CD4-positive, CD25-positive, alpha-beta regulatory T cell (primary cell): ENCODE data around the gene FAM13B. TPM values are rescaled to one million over a fixed set of nuclear protein-coding genes. Genes with fewer than 3 reads are reported as not detected.
"Not testable (repeated sequence)": the region's sequence is repeated elsewhere in the genome, so short reads cannot be mapped to it uniquely, and the experiment has no call there.

Experiments
- ATAC-seq, 2 donors: fragments of 150-1000 bp; cut with Tn5 transposase; one replicate each; pipeline ENCODE4 v1.10.0; 2021; ENCODE audit warnings: low read depth in 2 of 2, moderate number of reproducible peaks in 2 of 2, moderate library complexity in 1 of 2
- DNase-seq, 3 donors: peaks; one replicate each; pipeline versions ENCODE4 v3.0.0 to v3.0.0-alpha.2; 2012 to 2022; ENCODE audit warnings: mixed read lengths in 1 of 3
- H3K27ac ChIP-seq: one replicate; pipeline ENCODE4 v1.7.0; 2013; ENCODE audit warnings: mild to moderate bottlenecking, low read length; ENCODE audit not compliant: insufficient read depth, poor library complexity, severe bottlenecking
- H3K27me3 ChIP-seq: one replicate; pipeline ENCODE4 v1.7.0; 2013; ENCODE audit warnings: low read length; ENCODE audit not compliant: control insufficient read depth, insufficient read depth
- H3K36me3 ChIP-seq: one replicate; pipeline ENCODE4 v1.7.0; 2013; ENCODE audit warnings: mild to moderate bottlenecking, low read length, moderate library complexity; ENCODE audit not compliant: control insufficient read depth, insufficient read depth
- H3K4me1 ChIP-seq: 2 replicates; pipeline ENCODE4 v1.7.0; 2013; ENCODE audit warnings: mild to moderate bottlenecking, low read length; ENCODE audit not compliant: insufficient read depth, control insufficient read depth, poor library complexity, severe bottlenecking
- H3K4me3 ChIP-seq: one replicate; pipeline ENCODE4 v1.7.0; 2013; ENCODE audit warnings: low read depth, mild to moderate bottlenecking, low read length, moderate library complexity
- H3K9me3 ChIP-seq, 2 experiments: 1 replicate in 1 of 2; 2 replicates in 1 of 2; pipeline ENCODE4 v1.7.0; 2013; ENCODE audit warnings: low read length in 2 of 2, mild to moderate bottlenecking in 1 of 2, moderate library complexity in 1 of 2; ENCODE audit not compliant: control insufficient read depth in 2 of 2
- H3K27ac Mint-ChIP-seq, 3 donors: one replicate each; pipeline ENCODE4 v1.8.0; 2020 to 2022; ENCODE audit warnings: mild to moderate bottlenecking in 3 of 3, mixed read lengths in 3 of 3, moderate library complexity in 2 of 3
- H3K27me3 Mint-ChIP-seq: one replicate; pipeline ENCODE4 v1.8.0; 2022; ENCODE audit warnings: mild to moderate bottlenecking, mixed read lengths
- H3K36me3 Mint-ChIP-seq: one replicate; pipeline ENCODE4 v1.8.0; 2020; ENCODE audit warnings: mixed read lengths
- H3K4me1 Mint-ChIP-seq, 4 donors: one replicate each; pipeline ENCODE4 v1.8.0; 2020 to 2022; ENCODE audit warnings: mixed read lengths in 4 of 4, mild to moderate bottlenecking in 1 of 4
- H3K4me3 Mint-ChIP-seq, 4 donors: one replicate each; pipeline ENCODE4 v1.8.0; 2020 to 2022; ENCODE audit warnings: mild to moderate bottlenecking in 4 of 4, mixed read lengths in 4 of 4, moderate library complexity in 3 of 4
- H3K9me3 Mint-ChIP-seq, 7 donors: one replicate each; pipeline ENCODE4 v1.8.0; 2020 to 2022; ENCODE audit warnings: mixed read lengths in 7 of 7, mild to moderate bottlenecking in 3 of 7, moderate library complexity in 2 of 7
- polyA plus RNA-seq, 4 donors: library from polyadenylated mRNA; unstranded; fragments of 300-500 nt; fragmentation: Illumina TruSeq; gene quantifications; one replicate each; pipeline ENCODE4 v1.2.3, GENCODE V29; 2021
- total RNA-seq: library from RNA; stranded (reverse); gene quantifications from one replicate; pipeline ENCODE4 v1.2.3, GENCODE V29; 2022

FAM13B gene
- total and polyA plus RNA-seq, 5 donors from 2014 or later, result 18.3 to 65.8 (median 20.3) TPM

DNA sequence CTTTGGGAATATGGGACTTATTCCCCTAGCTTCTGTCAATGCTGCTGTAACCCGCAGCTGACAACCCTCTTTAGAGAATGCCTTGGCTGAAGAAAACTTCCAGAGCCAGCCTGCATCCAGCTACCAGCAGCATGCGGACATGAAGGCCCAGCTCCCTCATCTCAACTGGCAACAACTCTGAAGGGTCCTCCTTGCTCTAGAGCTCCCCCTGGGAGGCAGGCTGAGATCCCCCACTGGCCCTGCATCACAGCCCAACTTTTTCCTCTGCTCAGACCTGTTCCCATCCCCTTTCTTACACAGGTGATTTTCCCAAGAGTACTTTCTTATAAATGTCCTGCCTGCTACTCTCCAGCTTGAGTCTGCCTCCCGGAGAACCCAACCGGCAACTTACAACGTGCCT is 32.2 kb upstream of the FAM13B start:
- Histone ChIP-seq H3K4me1 (no peaks in the 10 kb centered on the region), H3K27me3 (no peaks in the 10 kb centered on the region), H3K27ac (no peak overlapping the region), H3K36me3 (no peaks in the 10 kb centered on the region), H3K4me3 (no peak overlapping the region), H3K9me3 (no peaks in the 10 kb centered on the region)
- DNase-seq, result no peak
- Mint-ChIP-seq H3K4me1 (peaks cover 0 to 5% (median 3%) of the 10 kb centered on the region in 4 donors), H3K36me3 (no peaks in the 10 kb centered on the region), H3K4me3 (no peak overlapping the region), H3K27ac (peak overlapping the region in 1 of 3 donors; percentile 42), H3K27me3 (no peaks in the 10 kb centered on the region), H3K9me3 (no peaks in the 10 kb centered on the region)
- no peak for ATAC-seq

DNA sequence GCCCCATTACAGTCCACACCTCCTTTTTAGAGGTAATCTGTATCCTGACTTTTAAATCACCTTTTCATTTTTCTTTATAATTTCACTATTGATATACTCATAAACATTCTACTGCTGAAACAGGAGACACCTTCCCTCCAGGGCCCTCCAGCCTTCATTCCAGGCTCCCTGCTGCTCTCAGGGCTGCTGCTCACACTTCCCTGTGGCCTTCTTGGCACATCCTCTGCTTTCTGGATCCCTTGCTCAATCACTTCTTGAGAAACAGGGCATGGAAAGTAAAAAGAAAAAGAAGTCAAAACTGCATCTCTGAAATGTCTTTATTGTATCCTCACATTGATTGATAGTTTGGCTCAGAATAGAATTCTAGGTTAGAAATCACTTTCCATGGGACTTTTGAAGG is 31.6 kb upstream of the FAM13B start:
- Histone ChIP-seq H3K4me3 (no peak overlapping the region), H3K36me3 (no peaks in the 10 kb centered on the region), H3K27ac (no peak overlapping the region), H3K9me3 (no peaks in the 10 kb centered on the region), H3K4me1 (no peaks in the 10 kb centered on the region), H3K27me3 (no peaks in the 10 kb centered on the region)
- Mint-ChIP-seq H3K27me3 (no peaks in the 10 kb centered on the region), H3K36me3 (no peaks in the 10 kb centered on the region), H3K9me3 (no peaks in the 10 kb centered on the region), H3K4me3 (no peak overlapping the region), H3K4me1 (peaks cover 0 to 5% (median 3%) of the 10 kb centered on the region in 4 donors), H3K27ac (no peak overlapping the region)
- ATAC-seq (no peak), DNase-seq (no peak)

DNA sequence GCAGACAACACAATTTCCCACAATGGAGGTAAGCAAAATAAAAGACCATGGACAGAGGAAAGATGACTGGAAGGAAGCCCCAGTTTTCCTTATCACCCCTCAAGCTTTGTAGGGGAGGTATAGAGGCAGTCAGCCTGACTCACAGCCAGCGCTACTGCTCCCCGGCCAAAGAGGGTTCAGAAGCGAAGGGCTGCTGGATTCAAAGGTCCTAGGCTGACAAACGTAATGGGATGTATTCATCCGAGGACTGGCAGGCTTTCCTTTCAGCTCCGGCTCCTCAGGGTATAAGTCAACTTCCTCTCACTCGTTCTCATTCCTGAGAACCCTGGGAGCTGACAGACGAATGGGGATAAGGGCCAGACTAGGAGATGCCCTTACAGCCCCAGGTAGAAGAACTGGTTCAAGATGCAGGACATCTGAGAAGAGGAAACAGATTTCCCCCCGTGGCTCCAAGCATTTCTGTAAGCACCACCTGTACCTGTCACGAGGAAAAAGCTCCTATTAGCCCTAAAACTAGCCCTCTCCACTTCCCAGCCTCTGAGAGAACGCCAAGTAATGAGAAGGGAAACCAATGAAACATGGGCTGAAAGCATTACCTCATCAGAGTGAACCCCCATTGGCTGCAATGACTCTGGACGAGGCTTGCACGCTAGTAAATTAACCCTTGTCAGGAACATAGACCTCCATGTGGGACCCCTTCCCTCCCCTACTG is 22.1 kb upstream of the FAM13B start:
- H3K27me3 Mint-ChIP-seq, result peaks cover 6% of the 10 kb centered on the region
- no peak overlapping the region for H3K4me3 Mint-ChIP-seq
- peaks cover 0 to 7% (median 4%) of the 10 kb centered on the region in 4 donors for H3K4me1 Mint-ChIP-seq
- Histone ChIP-seq H3K36me3 (no peaks in the 10 kb centered on the region), H3K27ac (no peak overlapping the region), H3K4me1 (no peaks in the 10 kb centered on the region), H3K4me3 (no peak overlapping the region), H3K27me3 (no peaks in the 10 kb centered on the region), H3K9me3 (no peaks in the 10 kb centered on the region)
- no peaks in the 10 kb centered on the region for H3K9me3 Mint-ChIP-seq
- no peak overlapping the region for H3K27ac Mint-ChIP-seq
- no peaks in the 10 kb centered on the region for H3K36me3 Mint-ChIP-seq
- no peak for ATAC-seq
- no peak for DNase-seq

DNA sequence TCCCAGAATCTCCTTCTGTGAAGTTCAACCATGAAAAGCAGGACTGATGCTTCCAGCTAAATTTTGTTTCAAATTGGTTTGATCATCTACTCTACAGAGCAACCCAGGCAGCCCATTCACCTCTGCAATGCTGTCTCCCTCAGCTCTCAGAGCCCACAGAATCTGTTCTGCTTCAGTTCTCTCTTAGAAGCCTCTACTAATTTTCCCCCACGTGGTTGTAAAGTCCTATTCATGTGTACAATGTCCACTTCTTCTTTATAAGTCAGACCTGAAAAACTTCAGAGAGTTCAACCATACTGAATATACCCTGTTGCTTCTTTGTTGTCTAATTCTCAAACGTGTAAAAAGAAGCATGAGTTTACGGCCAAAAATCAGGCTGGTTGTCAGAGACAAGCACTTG is 21.3 kb upstream of the FAM13B start:
- no peak overlapping the region for H3K4me3 ChIP-seq
- H3K4me1 ChIP-seq, result no peaks in the 10 kb centered on the region
- no peaks in the 10 kb centered on the region for H3K9me3 ChIP-seq
- H3K27ac Mint-ChIP-seq, result peak overlapping the region in 2 of 3 donors; percentile 1 to 5
- H3K4me3 Mint-ChIP-seq, result no peak overlapping the region
- no peaks in the 10 kb centered on the region for H3K36me3 ChIP-seq
- no peak overlapping the region for H3K27ac ChIP-seq
- no peaks in the 10 kb centered on the region for H3K27me3 ChIP-seq
- peaks cover 6% of the 10 kb centered on the region for H3K27me3 Mint-ChIP-seq
- H3K36me3 Mint-ChIP-seq, result no peaks in the 10 kb centered on the region
- no peak for ATAC-seq
- H3K4me1 Mint-ChIP-seq, result peaks cover 0 to 7% (median 4%) of the 10 kb centered on the region in 4 donors
- DNase-seq, result no peak
- H3K9me3 Mint-ChIP-seq, result no peaks in the 10 kb centered on the region

DNA sequence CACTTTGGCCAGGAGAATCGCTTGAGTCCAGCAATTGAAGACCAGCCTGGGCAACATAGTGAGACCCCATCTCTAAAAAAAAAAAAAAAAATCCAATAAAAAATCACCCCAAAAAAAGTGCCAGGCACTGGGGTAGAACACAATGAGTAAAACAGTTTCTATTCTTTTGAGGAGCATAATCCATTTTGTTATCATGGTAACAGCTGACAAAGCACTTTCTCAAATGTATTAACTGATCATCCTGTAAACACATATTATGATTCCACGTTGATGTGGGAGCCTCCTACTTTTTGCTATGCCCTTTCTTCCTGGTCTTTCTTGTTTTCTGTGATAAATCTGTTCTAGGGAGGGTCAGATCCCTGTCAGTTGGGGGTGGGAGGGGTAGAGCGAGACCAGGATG is 20.7 kb upstream of the FAM13B start:
- Mint-ChIP-seq H3K4me1 (peaks cover 0 to 7% (median 4%) of the 10 kb centered on the region in 4 donors), H3K9me3 (no peaks in the 10 kb centered on the region), H3K36me3 (no peaks in the 10 kb centered on the region), H3K27me3 (peaks cover 6% of the 10 kb centered on the region), H3K4me3 (no peak overlapping the region), H3K27ac (peak overlapping the region in 1 of 3 donors; percentile 5)
- Histone ChIP-seq H3K27ac (no peak overlapping the region), H3K36me3 (no peaks in the 10 kb centered on the region), H3K9me3 (no peaks in the 10 kb centered on the region), H3K4me3 (no peak overlapping the region), H3K4me1 (no peaks in the 10 kb centered on the region), H3K27me3 (no peaks in the 10 kb centered on the region)
- DNase-seq, result no peak
- ATAC-seq, result no peak

DNA sequence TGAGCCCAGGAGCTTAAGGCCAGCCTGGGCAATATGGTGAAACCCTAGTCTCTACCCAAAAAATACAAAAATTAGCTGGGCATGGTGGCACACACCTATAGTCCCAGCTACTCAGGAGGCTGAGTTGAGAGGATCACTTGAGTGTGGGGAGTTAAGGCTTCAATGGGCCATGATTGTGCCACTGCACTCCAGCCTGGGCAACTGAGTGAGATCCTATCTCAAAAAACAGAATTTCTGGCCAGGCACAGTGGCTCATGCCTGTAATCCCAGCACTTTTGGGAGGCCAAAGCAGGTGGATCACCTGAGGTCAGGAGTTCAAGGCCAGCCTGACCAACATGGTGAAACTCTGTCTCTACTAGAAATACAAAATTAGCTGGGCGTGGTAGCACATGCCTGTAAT is 19.8 kb upstream of the FAM13B start:
- not testable (repeated sequence) for H3K27me3 ChIP-seq, H3K36me3 ChIP-seq, H3K9me3 Mint-ChIP-seq, H3K4me3 ChIP-seq, H3K27me3 Mint-ChIP-seq, H3K4me3 Mint-ChIP-seq, ATAC-seq, H3K4me1 ChIP-seq, H3K9me3 ChIP-seq, H3K27ac ChIP-seq, DNase-seq, H3K36me3 Mint-ChIP-seq, H3K4me1 Mint-ChIP-seq, H3K27ac Mint-ChIP-seq

DNA sequence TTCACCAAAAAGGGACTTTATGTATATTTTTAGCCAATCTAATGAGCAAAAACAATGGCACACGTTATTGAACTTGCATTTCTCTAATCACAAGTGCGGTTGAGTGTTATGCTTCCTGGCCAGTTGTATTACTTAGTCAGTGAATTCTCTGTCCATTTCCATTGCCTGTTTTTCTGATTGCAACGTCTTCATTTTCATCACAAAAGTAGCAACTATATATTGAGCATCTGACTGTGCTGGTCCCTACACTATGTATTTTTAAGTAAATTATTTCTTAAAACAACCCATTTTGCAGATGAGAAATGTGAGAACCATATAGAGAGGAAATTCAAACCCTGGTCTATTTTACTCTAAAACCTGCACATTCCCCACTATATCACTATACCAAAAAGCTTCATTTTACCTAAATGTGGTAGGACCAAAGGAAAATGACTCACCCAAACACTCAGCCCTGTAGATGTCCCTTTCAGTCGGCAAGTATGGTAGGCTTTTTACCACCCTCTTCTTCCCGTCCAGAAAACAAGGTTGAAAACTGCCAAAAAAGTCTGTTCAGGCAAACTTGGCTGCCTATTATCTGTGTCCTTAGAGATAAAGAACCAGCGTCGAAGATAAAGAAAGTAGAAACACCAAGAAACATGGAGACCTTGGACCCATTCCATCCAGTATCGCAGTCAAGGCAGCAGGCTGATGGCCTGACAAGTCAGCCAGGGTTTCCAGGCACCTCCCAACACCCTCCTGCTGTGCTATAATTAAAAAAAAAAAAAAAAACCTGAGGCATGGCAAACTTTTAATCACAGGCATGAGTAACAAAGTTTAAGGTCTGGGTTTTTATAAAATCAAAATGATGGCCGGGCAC is 18.8 kb upstream of the FAM13B start:
- Histone ChIP-seq H3K36me3 (no peaks in the 10 kb centered on the region), H3K27ac (no peak overlapping the region), H3K9me3 (no peaks in the 10 kb centered on the region), H3K27me3 (no peaks in the 10 kb centered on the region), H3K4me1 (no peaks in the 10 kb centered on the region), H3K4me3 (no peak overlapping the region)
- H3K27ac Mint-ChIP-seq, result no peak overlapping the region
- no peaks in the 10 kb centered on the region for H3K36me3 Mint-ChIP-seq
- H3K4me1 Mint-ChIP-seq, result peaks cover 0 to 7% (median 4%) of the 10 kb centered on the region in 4 donors
- peaks cover 10% of the 10 kb centered on the region for H3K27me3 Mint-ChIP-seq
- H3K9me3 Mint-ChIP-seq, result no peaks in the 10 kb centered on the region
- no peak for ATAC-seq
- no peak overlapping the region for H3K4me3 Mint-ChIP-seq
- no peak for DNase-seq
